Measurements from ENCODE around the gene CNTLN. TPM values are rescaled to one million over a fixed set of nuclear protein-coding genes. Genes with fewer than 3 reads are reported as not detected.

The CNTLN gene
- total and polyA plus RNA-seq, 2 of the 13 experiments (the other 11 are each of a cell fraction or from before 2014, with no cell fraction given) = 1.5 to 5.7 TPM

- Histone ChIP-seq H3K4me3 (replicated peaks in 1 of 3; ENCODE audit: insufficient read depth in 1 of 3, low read depth in 2 of 3, low read length in 3 of 3) (no peak overlapping the region), H3K4me2 (ENCODE audit: low read depth, low read length) (no peak overlapping the region), H3K4me1 (ENCODE audit: insufficient read depth, low read length) (no peaks in the 10 kb centered on the region), H3K27me3 (ENCODE audit: control insufficient read depth in 1 of 2, insufficient read depth in 2 of 2, low read length in 2 of 2) (no peaks in the 10 kb centered on the region), H3K27ac (ENCODE audit: extremely low read length, insufficient read depth, low read length) (no peak overlapping the region), H3K79me2 (ENCODE audit: insufficient read depth, low read length) (no peaks in the 10 kb centered on the region), H3K9me3 (ENCODE audit: low read length) (peaks cover 54% of the 10 kb centered on the region), H3K9ac (ENCODE audit: insufficient read depth, low read depth, low read length) (no peak overlapping the region), H4K20me1 (ENCODE audit: insufficient read depth, low read length) (no peaks in the 10 kb centered on the region), H2AFZ (ENCODE audit: low read length) (no peak overlapping the region), H3K36me3 (replicated peaks in 1 of 2; ENCODE audit: control insufficient read depth in 1 of 2, insufficient read depth in 2 of 2, low read length in 2 of 2) (no peaks in the 10 kb centered on the region)
- FAIRE-seq (no peak), ATAC-seq (no peak), DNase-seq (ENCODE audit: low spot score) (no peak)
- CTCF ChIA-PET (ENCODE audit: low intra/inter-chr PET ratio, low total read pairs) = no interaction called here
- in situ Hi-C loops (cut with HindIII; ENCODE audit: extremely low pct_ligation_motif_present, low pct_unique_long_range_greater_than_20kb) (no loop called here), intact Hi-C loops (cut with micrococcal nuclease; ENCODE audit: unreplicated experiment) (no loop called here)
- TF ChIP-seq ZNF317 (CRISPR knock-in tag; IDR thresholded peaks at IDR 0.05) = no peak
- no peak for TF ChIP-seq THAP7 (CRISPR knock-in tag; IDR thresholded peaks at IDR 0.05)
- no peak for TF ChIP-seq ZSCAN25 (CRISPR knock-in tag; IDR thresholded peaks at IDR 0.05)
- WGBS (ENCODE audit: low lambda C conversion rate) = 42% methylated on average over 1 of the region's 8 CpGs
- POLR2A ChIA-PET = no interaction called here
- no TSS peak for BruUV-seq (replicated peaks)
Measured at GRCh38 chr9:17204611-17205152, 69.8 kb downstream of the CNTLN start.

- ATAC-seq (no peak), DNase-seq (ENCODE audit: low spot score) (no peak), FAIRE-seq (no peak)
- in situ Hi-C loops (cut with HindIII; ENCODE audit: extremely low pct_ligation_motif_present, low pct_unique_long_range_greater_than_20kb) = no loop called here
- H3K27me3 ChIP-seq (ENCODE audit: control insufficient read depth in 1 of 2, insufficient read depth in 2 of 2, low read length in 2 of 2) = no peaks in the 10 kb centered on the region
- H3K9me3 ChIP-seq (ENCODE audit: low read length) = peaks cover 24% of the 10 kb centered on the region
- POLR2A ChIA-PET = no interaction called here
- no peaks in the 10 kb centered on the region for H3K36me3 ChIP-seq (replicated peaks in 1 of 2; ENCODE audit: control insufficient read depth in 1 of 2, insufficient read depth in 2 of 2, low read length in 2 of 2)
- H3K4me1 ChIP-seq (ENCODE audit: insufficient read depth, low read length) = no peaks in the 10 kb centered on the region
- no peak overlapping the region for H2AFZ ChIP-seq (ENCODE audit: low read length)
- H3K4me3 ChIP-seq (replicated peaks in 1 of 3; ENCODE audit: insufficient read depth in 1 of 3, low read depth in 2 of 3, low read length in 3 of 3) = no peak overlapping the region
- CTCF ChIA-PET (ENCODE audit: low intra/inter-chr PET ratio, low total read pairs) = no interaction called here
- no peaks in the 10 kb centered on the region for H3K79me2 ChIP-seq (ENCODE audit: insufficient read depth, low read length)
- 58% methylated on average over 3 of the region's 3 CpGs for WGBS (ENCODE audit: low lambda C conversion rate)
- no TSS peak for BruUV-seq (replicated peaks)
- H3K9ac ChIP-seq (ENCODE audit: insufficient read depth, low read depth, low read length) = no peak overlapping the region
- H3K4me2 ChIP-seq (ENCODE audit: low read depth, low read length) = no peak overlapping the region
- intact Hi-C loops (cut with micrococcal nuclease; ENCODE audit: unreplicated experiment) = loop anchor here (5.0 kb wide), 1 partner anchor 246 kb away; no protein-coding TSS in a partner anchor
- H3K27ac ChIP-seq (ENCODE audit: extremely low read length, insufficient read depth, low read length) = no peak overlapping the region
- no peaks in the 10 kb centered on the region for H4K20me1 ChIP-seq (ENCODE audit: insufficient read depth, low read length)
- TF ChIP-seq CREB3 (CRISPR knock-in tag; IDR thresholded peaks at IDR 0.05) (no peak), SIN3A (IDR thresholded peaks at IDR 0.05; ENCODE audit: borderline replicate concordance, low read depth, low read length) (no peak), MTF1 (CRISPR knock-in tag; IDR thresholded peaks at IDR 0.05) (no peak), ZFP36L2 (CRISPR knock-in tag; IDR thresholded peaks at IDR 0.05) (no peak), NCOR1 (IDR thresholded peaks at IDR 0.05; ENCODE audit: borderline replicate concordance, low read length) (no peak), NONO (IDR thresholded peaks at IDR 0.05) (no peak), NONO (CRISPR knock-in tag; conservative IDR thresholded peaks at IDR 0.05) (no peak), ZFY (CRISPR knock-in tag; IDR thresholded peaks at IDR 0.05) (no peak), HBP1 (CRISPR knock-in tag; IDR thresholded peaks at IDR 0.05; ENCODE audit: low read depth) (no peak), DRAP1 (CRISPR knock-in tag; IDR thresholded peaks at IDR 0.05) (no peak), CCAR2 (optimal IDR thresholded peaks at IDR 0.05; ENCODE audit: low read depth, low read length) (no peak), SRSF9 (IDR thresholded peaks at IDR 0.05; ENCODE audit: borderline replicate concordance, insufficient read depth, low read depth, low read length, poor library complexity, severe bottlenecking) (no peak)
Measured at GRCh38 chr9:17216011-17216410, 81.2 kb downstream of the CNTLN start.
